Left forelimb (tissue), 1 donor: ENCODE measurements around the gene OPA1.

ENCODE experiments used
- DNase-seq: peaks from one replicate; pipeline ENCODE4 v3.0.0-alpha.2; 2018; ENCODE audit warnings: low spot score

Gene OPA1

GRCh38 chr3:193710286-193711165 is 117.5 kb downstream of the OPA1 start:
- DNase-seq = no peak

- no peak for DNase-seq
Observed at GRCh38 chr3:193711166-193711485, 118.1 kb downstream of the OPA1 start.

- no peak for DNase-seq
Observed at GRCh38 chr3:193711523-193711963, 118.5 kb downstream of the OPA1 start.

GRCh38 chr3:193711964-193712598 is 119.1 kb downstream of the OPA1 start:
- no peak for DNase-seq

- no peak for DNase-seq
Observed at GRCh38 chr3:193712938-193713337, 119.9 kb downstream of the OPA1 start.

GRCh38 chr3:193714523-193715137 is 121.6 kb downstream of the OPA1 start:
- DNase-seq = no peak

- no peak for DNase-seq
Observed at GRCh38 chr3:193716150-193716549, 123.1 kb downstream of the OPA1 start.

- DNase-seq = no peak
Observed at GRCh38 chr3:193719735-193720134, 126.7 kb downstream of the OPA1 start.

- no peak for DNase-seq
Observed at GRCh38 chr3:193720169-193720568, 127.2 kb downstream of the OPA1 start.

GRCh38 chr3:193722566-193722965 is 129.6 kb downstream of the OPA1 start:
- no peak for DNase-seq

- DNase-seq = no peak
Observed at GRCh38 chr3:193727089-193727488, 134.1 kb downstream of the OPA1 start.

GRCh38 chr3:193728429-193729087 is 135.6 kb downstream of the OPA1 start:
- DNase-seq = no peak

GRCh38 chr3:193729088-193729465 is 136.1 kb downstream of the OPA1 start:
- DNase-seq = no peak

- no peak for DNase-seq
Observed at GRCh38 chr3:193729601-193730000, 136.6 kb downstream of the OPA1 start.

- DNase-seq = no peak
Observed at GRCh38 chr3:193730511-193730910, 137.5 kb downstream of the OPA1 start.

- no peak for DNase-seq
Observed at GRCh38 chr3:193730976-193731375, 138.0 kb downstream of the OPA1 start.

GRCh38 chr3:193731656-193732055 is 138.6 kb downstream of the OPA1 start:
- DNase-seq = no peak

GRCh38 chr3:193732391-193732790 is 139.4 kb downstream of the OPA1 start:
- DNase-seq = no peak

- DNase-seq = no peak
Observed at GRCh38 chr3:193732827-193733226, 139.8 kb downstream of the OPA1 start.

- DNase-seq = no peak
Observed at GRCh38 chr3:193734737-193735366, 141.8 kb downstream of the OPA1 start.

GRCh38 chr3:193735850-193736249 is 142.8 kb downstream of the OPA1 start:
- no peak for DNase-seq

- DNase-seq = no peak
Observed at GRCh38 chr3:193736616-193737015, 143.6 kb downstream of the OPA1 start.
